Naive thymus-derived CD4-positive, alpha-beta T cell (primary cell): ENCODE data around the gene PSPN. TPM values are rescaled to one million over a fixed set of nuclear protein-coding genes. Genes with fewer than 3 reads are reported as not detected.
"Not testable (repeated sequence)": the region's sequence is repeated elsewhere in the genome, so short reads cannot be mapped to it uniquely, and the experiment has no call there.

Experiments used
- ATAC-seq: fragments of 150-1000 bp; cut with Tn5 transposase; 2 replicates; pipeline ENCODE4 v1.10.0; 2021; ENCODE audit warnings: mild to moderate bottlenecking, moderate library complexity
- CTCF ChIA-PET: fragments of 350-600 bp; sonication (Branson Sonifier 250); formaldehyde crosslinking; loops from one replicate; lab custom pipeline; 2021; ENCODE audit warnings: antibody characterized with exemption; lab: Charles Lee
- POLR2A ChIA-PET: fragments of 350-600 bp; sonication (Branson Sonifier 250); formaldehyde crosslinking; loops from one replicate; lab custom pipeline; 2021; ENCODE audit warnings: antibody characterized with exemption, inconsistent platforms; lab: Charles Lee
- DNase-seq, 9 donors: peaks; one replicate each; pipeline versions ENCODE4 v3.0.0 to v3.0.0-alpha.2; 2020 to 2022; ENCODE audit warnings: mixed read lengths in 1 of 9
- H3K27ac ChIP-seq: one replicate; pipeline ENCODE4 v1.7.0; 2013; ENCODE audit warnings: mild to moderate bottlenecking, low read depth, low read length, moderate library complexity
- H3K27me3 ChIP-seq, 2 donors: one replicate each; pipeline ENCODE4 v1.7.0; 2013; ENCODE audit warnings: low read length in 2 of 2, mild to moderate bottlenecking in 2 of 2, moderate library complexity in 2 of 2; ENCODE audit not compliant: control insufficient read depth in 2 of 2, insufficient read depth in 2 of 2
- H3K36me3 ChIP-seq, 3 experiments: 1 replicate in 2 of 3; 2 replicates in 1 of 3; pipeline ENCODE4 v1.7.0; 2013; ENCODE audit warnings: low read length in 3 of 3, mild to moderate bottlenecking in 3 of 3, moderate library complexity in 1 of 3; ENCODE audit not compliant: insufficient read depth in 3 of 3, control insufficient read depth in 2 of 3
- H3K4me1 ChIP-seq, 2 donors: one replicate each; pipeline ENCODE4 v1.7.0; 2013; ENCODE audit warnings: low read length in 2 of 2, mild to moderate bottlenecking in 2 of 2, moderate library complexity in 1 of 2; ENCODE audit not compliant: control insufficient read depth in 2 of 2, insufficient read depth in 2 of 2
- H3K4me3 ChIP-seq: 2 replicates; pipeline ENCODE4 v1.7.0; 2013; ENCODE audit warnings: mild to moderate bottlenecking, low read length
- H3K9me3 ChIP-seq, 3 experiments: 1 replicate in 2 of 3; 2 replicates in 1 of 3; pipeline ENCODE4 v1.7.0; 2013; ENCODE audit warnings: low read length in 3 of 3; ENCODE audit not compliant: control insufficient read depth in 2 of 3
- H3K27ac Mint-ChIP-seq, 9 donors: one replicate each; pipeline ENCODE4 v1.8.0; 2020 to 2022; ENCODE audit warnings: mixed read lengths in 9 of 9, mild to moderate bottlenecking in 8 of 9, moderate library complexity in 5 of 9, inconsistent platforms in 2 of 9
- H3K27me3 Mint-ChIP-seq, 5 donors: one replicate each; pipeline ENCODE4 v1.8.0; 2021 to 2022; ENCODE audit warnings: mixed read lengths in 5 of 5, mild to moderate bottlenecking in 1 of 5
- H3K36me3 Mint-ChIP-seq, 5 donors: one replicate each; pipeline ENCODE4 v1.8.0; 2020 to 2022; ENCODE audit warnings: mixed read lengths in 5 of 5, mild to moderate bottlenecking in 3 of 5, inconsistent platforms in 1 of 5
- H3K4me1 Mint-ChIP-seq, 7 donors: one replicate each; pipeline ENCODE4 v1.8.0; 2020 to 2022; ENCODE audit warnings: mixed read lengths in 7 of 7, mild to moderate bottlenecking in 3 of 7, inconsistent platforms in 1 of 7
- H3K4me3 Mint-ChIP-seq, 10 donors: one replicate each; pipeline ENCODE4 v1.8.0; 2020 to 2022; ENCODE audit warnings: mild to moderate bottlenecking in 10 of 10, mixed read lengths in 10 of 10, moderate library complexity in 6 of 10, inconsistent platforms in 2 of 10
- H3K9me3 Mint-ChIP-seq, 11 donors: one replicate each; pipeline ENCODE4 v1.8.0; 2020 to 2022; ENCODE audit warnings: mixed read lengths in 11 of 11, mild to moderate bottlenecking in 4 of 11, inconsistent platforms in 1 of 11, moderate library complexity in 1 of 11
- intact Hi-C, 2 donors: fragments of 100-400 bp; cut with micrococcal nuclease; formaldehyde crosslinking; loops; one replicate each; pipeline ENCODE4 v1.15.1; 2023
- polyA plus RNA-seq, 2 donors: library from polyadenylated mRNA; unstranded; fragments of 300-500 nt; fragmentation: Illumina TruSeq; gene quantifications; one replicate each; pipeline ENCODE4 v1.2.3, GENCODE V29; 2021
- total RNA-seq, 6 experiments: library from RNA in 5 of 6; stranded (reverse) in 5 of 6; gene quantifications; 1 replicate in 5 of 6; 2 replicates in 1 of 6; pipeline ENCODE4 v1.2.3 and lab custom pipeline; 2021 to 2026

PSPN gene
- total and polyA plus RNA-seq, 7 experiments from 2014 or later, result 0.60 to 4.0 (median 2.6) TPM

DNA sequence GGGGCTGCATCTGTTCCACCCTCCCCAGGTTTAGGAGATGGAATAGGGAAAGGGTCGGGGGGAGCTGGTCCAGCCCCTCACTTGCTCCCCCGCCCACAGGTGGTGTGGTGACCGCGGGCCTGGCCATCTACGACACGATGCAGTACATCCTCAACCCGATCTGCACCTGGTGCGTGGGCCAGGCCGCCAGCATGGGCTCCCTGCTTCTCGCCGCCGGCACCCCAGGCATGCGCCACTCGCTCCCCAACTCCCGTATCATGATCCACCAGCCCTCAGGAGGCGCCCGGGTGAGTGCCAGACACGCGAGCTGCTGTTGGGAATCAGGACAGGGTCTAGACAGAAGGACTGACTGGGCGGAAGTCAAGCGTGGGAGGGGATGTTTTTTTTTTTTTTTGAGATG, 11.4 kb downstream of the PSPN start:
- Mint-ChIP-seq H3K36me3 (peaks cover 0 to 33% (median 11%) of the 10 kb centered on the region in 5 donors), H3K9me3 (peaks cover 0 to under 1% (median 0%) of the 10 kb centered on the region in 11 donors), H3K4me3 (peak overlapping the region in 2 of 10 donors; percentile 60 to 74), H3K4me1 (peaks cover 13 to 32% (median 20%) of the 10 kb centered on the region in 7 donors), H3K27me3 (no peaks in the 10 kb centered on the region), H3K27ac (peak overlapping the region in 4 of 9 donors; percentile 24 to 57 (median 42))
- Histone ChIP-seq H3K4me3 (no peak overlapping the region), H3K27ac (no peak overlapping the region), H3K9me3 (no peaks in the 10 kb centered on the region), H3K4me1 (peaks cover 10 to 13% of the 10 kb centered on the region in 2 donors), H3K27me3 (no peaks in the 10 kb centered on the region), H3K36me3 (peaks cover 14 to 68% (median 25%) of the 10 kb centered on the region in 3 experiments)
- ChIA-PET POLR2A (interaction anchor here (1.9 to 5.5 kb wide), 3 partner anchors 9 to 117 kb away, joined by 5 to 85 read pairs (median 5); partner anchors contain the start of genes ALKBH7, DENND1C, GTF2F1 and PSPN), CTCF (interaction anchor here (1.3 kb wide), 1 partner anchor 8 kb away, joined by 5 read pairs; the partner anchor contains the start of gene ALKBH7)
- intact Hi-C loops, result loop anchor here in 1 of 2 donors (5.0 kb wide), 3 partner anchors 498 to 742 kb away; partner anchors contain the start of genes SAFB and SAFB2
- DNase-seq (no peak), ATAC-seq (no peak)

DNA sequence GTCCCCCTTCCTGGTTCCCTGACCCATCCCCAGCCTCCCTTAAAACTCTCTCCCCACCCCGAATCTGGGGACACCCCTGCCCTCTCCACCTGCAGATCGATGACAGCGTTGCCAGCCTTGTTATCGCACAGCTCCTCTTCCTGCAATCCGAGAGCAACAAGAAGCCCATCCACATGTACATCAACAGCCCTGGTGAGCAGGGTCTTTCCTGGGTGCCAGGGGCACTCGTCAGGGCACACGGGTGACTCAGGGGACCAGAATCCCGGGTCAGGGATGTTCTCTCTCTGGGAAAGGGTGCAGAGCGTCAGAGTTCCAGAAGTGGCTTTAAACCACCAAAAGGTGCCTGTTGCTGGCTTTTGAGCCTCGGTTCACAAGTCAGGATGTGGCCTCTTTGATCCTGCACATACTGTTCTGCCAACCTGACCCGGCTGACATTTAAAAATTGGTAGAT, 13.4 kb downstream of the PSPN start:
- ChIA-PET POLR2A (interaction anchor here (0.6 to 5.5 kb wide), 3 partner anchors 11 to 1509 kb away, joined by 3 to 85 read pairs (median 11); partner anchors contain the start of genes ALKBH7, GTF2F1 and PSPN), CTCF (interaction anchor here (1.9 kb wide), 1 partner anchor 10 kb away, joined by 9 read pairs; the partner anchor contains the start of gene ALKBH7)
- H3K36me3 ChIP-seq, result peaks cover 14 to 57% (median 16%) of the 10 kb centered on the region in 3 experiments
- ATAC-seq, result peak; percentile 44
- no peaks in the 10 kb centered on the region for H3K9me3 ChIP-seq
- Mint-ChIP-seq H3K4me3 (peak overlapping the region; percentile 83 to 100 (median 97)), H3K27me3 (no peaks in the 10 kb centered on the region), H3K36me3 (peaks cover 0 to 29% (median 9%) of the 10 kb centered on the region in 5 donors), H3K27ac (peak overlapping the region; percentile 87 to 98 (median 96)), H3K9me3 (no peaks in the 10 kb centered on the region), H3K4me1 (peaks cover 10 to 37% (median 22%) of the 10 kb centered on the region in 7 donors)
- peaks cover 10 to 13% of the 10 kb centered on the region in 2 donors for H3K4me1 ChIP-seq
- H3K27ac ChIP-seq, result peak overlapping the region; percentile 82
- intact Hi-C loops, result loop anchor here in 1 of 2 donors (1.0 to 5.0 kb wide), 6 partner anchors 142 to 1172 kb away; partner anchors contain the start of genes PNPLA6, SAFB and SAFB2
- DNase-seq, result peak in 8 of 9 donors; percentile 39 to 78 (median 69)
- H3K27me3 ChIP-seq, result no peaks in the 10 kb centered on the region
- H3K4me3 ChIP-seq, result peak overlapping the region; percentile 76

DNA sequence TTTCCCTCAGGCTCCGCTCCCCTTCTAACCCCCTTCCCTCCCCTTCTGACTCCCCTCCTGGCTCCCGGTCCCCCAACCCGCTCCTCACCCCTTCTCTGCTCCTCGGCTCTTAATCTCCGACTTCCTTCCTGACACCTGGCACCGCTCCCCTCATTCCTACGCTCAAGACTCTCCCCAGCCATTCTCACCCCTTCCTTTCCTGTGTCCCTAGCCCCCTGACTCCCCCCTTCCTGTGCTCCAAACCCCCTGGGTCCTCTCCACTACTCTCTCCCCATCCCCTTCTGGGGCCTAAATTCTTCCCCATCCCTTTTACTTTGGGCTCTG, 13.7 kb downstream of the PSPN start:
- H3K27me3 Mint-ChIP-seq, result no peaks in the 10 kb centered on the region
- H3K27ac Mint-ChIP-seq, result peak overlapping the region; percentile 87 to 98 (median 96)
- ChIA-PET CTCF (interaction anchor here (1.9 kb wide), 1 partner anchor 10 kb away, joined by 9 read pairs; the partner anchor contains the start of gene ALKBH7), POLR2A (interaction anchor here (0.6 to 5.5 kb wide), 3 partner anchors 11 to 1510 kb away, joined by 3 to 85 read pairs (median 11); partner anchors contain the start of genes ALKBH7, GTF2F1 and PSPN)
- H3K27me3 ChIP-seq, result no peaks in the 10 kb centered on the region
- H3K9me3 Mint-ChIP-seq, result no peaks in the 10 kb centered on the region
- peak overlapping the region; percentile 76 for H3K4me3 ChIP-seq
- H3K36me3 ChIP-seq, result peaks cover 14 to 56% (median 16%) of the 10 kb centered on the region in 3 experiments
- no peak for ATAC-seq
- no peak for DNase-seq
- no peaks in the 10 kb centered on the region for H3K9me3 ChIP-seq
- intact Hi-C loops, result loop anchor here in 1 of 2 donors (1.0 to 5.0 kb wide), 6 partner anchors 143 to 1173 kb away; partner anchors contain the start of genes PNPLA6, SAFB and SAFB2
- H3K4me1 ChIP-seq, result peaks cover 10 to 13% of the 10 kb centered on the region in 2 donors
- H3K27ac ChIP-seq, result peak overlapping the region; percentile 82
- H3K4me1 Mint-ChIP-seq, result peaks cover 10 to 37% (median 22%) of the 10 kb centered on the region in 7 donors
- H3K4me3 Mint-ChIP-seq, result peak overlapping the region; percentile 83 to 100 (median 97)
- peaks cover 0 to 29% (median 8%) of the 10 kb centered on the region in 5 donors for H3K36me3 Mint-ChIP-seq

DNA sequence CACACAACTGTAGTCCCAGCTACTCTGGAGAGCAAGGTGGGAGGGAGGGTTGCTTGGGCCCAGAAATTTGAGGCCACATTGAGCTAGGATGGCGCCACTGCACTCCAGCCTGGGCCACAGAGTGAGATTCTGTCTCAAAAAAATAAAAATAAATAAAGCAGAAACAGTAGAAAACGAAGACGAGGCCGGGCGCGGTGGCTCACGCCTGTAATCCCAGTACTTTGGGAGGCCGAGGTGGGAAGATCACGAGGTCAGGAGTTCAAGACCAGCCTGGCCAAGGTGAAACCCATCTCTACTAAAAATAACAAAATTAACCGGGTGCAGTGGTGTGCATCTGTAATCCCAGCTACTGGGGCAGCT, 14.9 kb downstream of the PSPN start:
- not testable (repeated sequence) for H3K9me3 ChIP-seq, DNase-seq, H3K9me3 Mint-ChIP-seq, H3K27me3 Mint-ChIP-seq, H3K27me3 ChIP-seq, ATAC-seq
- H3K27ac ChIP-seq, result peak overlapping the region; percentile 82
- peaks cover 0 to 23% (median 12%) of the 10 kb centered on the region in 5 donors for H3K36me3 Mint-ChIP-seq
- intact Hi-C loops, result loop anchor here (1.0 to 5.0 kb wide), 13 partner anchors 11 to 739 kb away; partner anchors contain the start of genes GTF2F1 (in 2 of the 2), ALKBH7 (in 1 of the 2), CATSPERD (in 1 of the 2) and GPR108 (in 1 of the 2)
- peak overlapping the region in 9 of 10 donors; percentile 83 to 100 (median 96) for H3K4me3 Mint-ChIP-seq
- peak overlapping the region; percentile 76 for H3K4me3 ChIP-seq
- peak overlapping the region; percentile 23 to 98 (median 87) for H3K27ac Mint-ChIP-seq
- peaks cover 8 to 45% (median 8%) of the 10 kb centered on the region in 3 experiments for H3K36me3 ChIP-seq
- ChIA-PET CTCF (interaction anchor here (0.7 to 1.9 kb wide), 2 partner anchors 11 to 488 kb away, joined by 3 to 9 read pairs; partner anchors contain the start of gene ALKBH7), POLR2A (interaction anchor here (0.7 to 5.5 kb wide), 5 partner anchors 12 to 530 kb away, joined by 3 to 85 read pairs (median 3); partner anchors contain the start of genes ALKBH7, GTF2F1, KHSRP and PSPN)
- peaks cover 10 to 13% of the 10 kb centered on the region in 2 donors for H3K4me1 ChIP-seq
- peaks cover 10 to 32% (median 20%) of the 10 kb centered on the region in 7 donors for H3K4me1 Mint-ChIP-seq

DNA sequence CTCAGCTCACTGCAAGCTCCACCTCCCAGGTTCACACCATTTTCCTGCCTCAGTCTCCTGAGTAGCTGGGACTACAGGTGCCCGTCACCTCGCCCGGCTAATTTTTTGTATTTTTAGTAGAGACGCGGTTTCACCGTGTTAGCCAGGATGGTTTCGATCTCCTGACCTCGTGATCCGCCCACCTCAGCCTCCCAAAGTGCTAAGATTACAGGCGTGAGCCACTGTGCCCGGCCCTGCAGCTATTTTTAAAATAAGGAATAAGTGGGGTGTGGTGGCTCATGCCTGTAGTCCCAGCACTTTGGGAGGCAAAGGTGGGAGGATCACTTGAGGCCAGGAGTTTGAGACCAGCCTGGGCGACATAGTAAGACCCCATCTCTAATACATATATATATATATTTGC, 15.3 kb downstream of the PSPN start:
- ChIA-PET CTCF (interaction anchor here (0.6 to 1.9 kb wide), 3 partner anchors 12 to 489 kb away, joined by 3 to 9 read pairs (median 3); partner anchors contain the start of gene ALKBH7), POLR2A (interaction anchor here (0.6 to 5.5 kb wide), 5 partner anchors 13 to 648 kb away, joined by 3 to 85 read pairs (median 3); partner anchors contain the start of genes ALKBH7, KHSRP and PSPN)
- Mint-ChIP-seq H3K4me3 (peak overlapping the region in 5 of 10 donors; percentile 61 to 100 (median 65)), H3K36me3 (peaks cover 0 to 22% (median 12%) of the 10 kb centered on the region in 5 donors), H3K27ac (peak overlapping the region in 3 of 9 donors; percentile 87 to 88 (median 87)), H3K4me1 (peaks cover 10 to 32% (median 20%) of the 10 kb centered on the region in 7 donors)
- intact Hi-C loops, result loop anchor here in 1 of 2 donors (2.0 to 5.0 kb wide), 4 partner anchors 80 to 738 kb away; partner anchors contain the start of genes SAFB and SAFB2
- not testable (repeated sequence) for H3K27me3 ChIP-seq, DNase-seq, H3K27ac ChIP-seq, ATAC-seq, H3K4me3 ChIP-seq, H3K9me3 ChIP-seq, H3K27me3 Mint-ChIP-seq, H3K9me3 Mint-ChIP-seq
- H3K36me3 ChIP-seq, result peaks cover 4 to 41% (median 6%) of the 10 kb centered on the region in 3 experiments
- peaks cover 10 to 13% of the 10 kb centered on the region in 2 donors for H3K4me1 ChIP-seq
